HEK293 (cell line): ENCODE results near the gene NECAB2.

Source experiments
- CTCF ChIA-PET: fragments of 350-600 bp; formaldehyde crosslinking; extraction: SDS; loops from one replicate; lab custom pipeline; 2021; ENCODE audit warnings: antibody characterized with exemption; lab: Yijun Ruan, JAX
- POLR2A ChIA-PET: fragments of 300-600 bp; formaldehyde crosslinking; extraction: SDS; loops from one replicate; lab custom pipeline; 2020; ENCODE audit warnings: antibody characterized with exemption, inconsistent platforms; lab: Yijun Ruan, JAX
- H3K27ac ChIP-seq: fragments of 200-500 bp; sonication (Bioruptor generic); 2 replicates; pipeline ENCODE4 v1.5.1; 2014; ENCODE audit warnings: low read depth, low read length, control low read depth, inconsistent platforms; ENCODE audit errors: extremely low read depth
- H3K36me3 ChIP-seq, 2 experiments: fragments of 200-500 bp in 1 of 2; sonication (Bioruptor generic) in 1 of 2; 1 replicate in 1 of 2; 2 replicates in 1 of 2; pipeline ENCODE4 v1.5.1; 2014 to 2017; ENCODE audit warnings: inconsistent platforms in 2 of 2, low read length in 2 of 2; ENCODE audit not compliant: control insufficient read depth in 2 of 2, insufficient read depth in 1 of 2
- H3K4me1 ChIP-seq: fragments of 200-500 bp; sonication (Bioruptor generic); 2 replicates; pipeline ENCODE4 v1.5.1; 2014; ENCODE audit warnings: mild to moderate bottlenecking, low read length, inconsistent platforms; ENCODE audit not compliant: control insufficient read depth, insufficient read depth
- H3K4me3 ChIP-seq: 2 replicates; pipeline ENCODE4 v1.5.1; 2011; ENCODE audit warnings: low read depth, mild to moderate bottlenecking, control low read depth, low read length, moderate library complexity
- H3K9me3 ChIP-seq: fragments of 200-500 bp; sonication (Bioruptor generic); 2 replicates; pipeline ENCODE4 v1.5.1; 2014; ENCODE audit warnings: low read depth, low read length, inconsistent platforms; ENCODE audit not compliant: control insufficient read depth, insufficient read depth
- HIC1 ChIP-seq: fragments of 450-650 bp; formaldehyde crosslinking; IDR thresholded peaks from 2 replicates; pipeline ENCODE4 v1.5.1; 2016; ENCODE audit warnings: missing biosample characterization, missing genetic modification characterization
- OSR2 ChIP-seq: fragments of 450-650 bp; formaldehyde crosslinking; IDR thresholded peaks from 2 replicates; pipeline ENCODE4 v1.5.1; 2016; ENCODE audit warnings: missing biosample characterization, missing genetic modification characterization
- SALL2 ChIP-seq: fragments of 450-650 bp; formaldehyde crosslinking; IDR thresholded peaks from 2 replicates; pipeline ENCODE4 v1.5.0; 2017; ENCODE audit warnings: missing biosample characterization, mild to moderate bottlenecking, missing genetic modification characterization, borderline replicate concordance
- ZBTB1 ChIP-seq: fragments of 450-650 bp; formaldehyde crosslinking; IDR thresholded peaks from 2 replicates; pipeline ENCODE4 v1.5.1; 2016; ENCODE audit warnings: missing biosample characterization, missing genetic modification characterization
- ZEB2 ChIP-seq: fragments of 450-650 bp; formaldehyde crosslinking; IDR thresholded peaks from 2 replicates; pipeline ENCODE4 v1.5.1; 2016; ENCODE audit warnings: missing biosample characterization, missing genetic modification characterization
- ZFP37 ChIP-seq: fragments of 450-650 bp; formaldehyde crosslinking; IDR thresholded peaks from 2 replicates; pipeline ENCODE4 v1.5.1; 2016; ENCODE audit warnings: missing biosample characterization, missing genetic modification characterization
- ZIC2 ChIP-seq: fragments of 450-650 bp; formaldehyde crosslinking; IDR thresholded peaks from 2 replicates; pipeline ENCODE4 v1.5.1; 2016; ENCODE audit warnings: missing biosample characterization, missing genetic modification characterization
- ZNF132 ChIP-seq: fragments of 450-650 bp; formaldehyde crosslinking; IDR thresholded peaks from 2 replicates; pipeline ENCODE4 v1.5.1; 2017; ENCODE audit warnings: missing biosample characterization, missing genetic modification characterization, borderline replicate concordance
- ZNF155 ChIP-seq: fragments of 450-650 bp; formaldehyde crosslinking; IDR thresholded peaks from 2 replicates; pipeline ENCODE4 v1.5.1; 2016; ENCODE audit warnings: missing biosample characterization, missing genetic modification characterization
- ZNF175 ChIP-seq: fragments of 450-650 bp; formaldehyde crosslinking; IDR thresholded peaks from 2 replicates; pipeline ENCODE4 v1.5.1; 2016; ENCODE audit warnings: missing biosample characterization, missing genetic modification characterization
- ZNF311 ChIP-seq: fragments of 450-650 bp; formaldehyde crosslinking; IDR thresholded peaks from 2 replicates; pipeline ENCODE4 v1.5.1; 2017; ENCODE audit warnings: missing biosample characterization, missing genetic modification characterization, borderline replicate concordance
- ZNF362 ChIP-seq: fragments of 450-650 bp; formaldehyde crosslinking; IDR thresholded peaks from 2 replicates; pipeline ENCODE4 v1.5.1; 2016; ENCODE audit warnings: missing biosample characterization, missing genetic modification characterization
- ZNF473 ChIP-seq: fragments of 450-650 bp; formaldehyde crosslinking; IDR thresholded peaks from 2 replicates; pipeline ENCODE4 v1.5.1; 2017; ENCODE audit warnings: missing biosample characterization, missing genetic modification characterization
- ZNF600 ChIP-seq: fragments of 450-650 bp; formaldehyde crosslinking; IDR thresholded peaks from 2 replicates; pipeline ENCODE4 v1.5.1; 2016; ENCODE audit warnings: missing biosample characterization, missing genetic modification characterization
- ZNF624 ChIP-seq: fragments of 450-650 bp; formaldehyde crosslinking; IDR thresholded peaks from 2 replicates; pipeline ENCODE4 v1.5.1; 2017; ENCODE audit warnings: missing biosample characterization, missing genetic modification characterization
- ZNF692 ChIP-seq: fragments of 450-650 bp; formaldehyde crosslinking; IDR thresholded peaks from 2 replicates; pipeline ENCODE4 v1.5.1; 2016; ENCODE audit warnings: missing biosample characterization, missing genetic modification characterization
- ZNF707 ChIP-seq: fragments of 450-650 bp; formaldehyde crosslinking; IDR thresholded peaks from 2 replicates; pipeline ENCODE4 v1.5.1; 2016; ENCODE audit warnings: missing biosample characterization, missing genetic modification characterization
- ZNF776 ChIP-seq: fragments of 450-650 bp; formaldehyde crosslinking; IDR thresholded peaks from 2 replicates; pipeline ENCODE4 v1.5.0; 2017; ENCODE audit warnings: missing biosample characterization, missing genetic modification characterization, borderline replicate concordance
- ZSCAN4 ChIP-seq: fragments of 450-650 bp; formaldehyde crosslinking; IDR thresholded peaks from 2 replicates; pipeline ENCODE4 v1.5.1; 2017; ENCODE audit warnings: missing biosample characterization, missing genetic modification characterization

The NECAB2 gene

DNA sequence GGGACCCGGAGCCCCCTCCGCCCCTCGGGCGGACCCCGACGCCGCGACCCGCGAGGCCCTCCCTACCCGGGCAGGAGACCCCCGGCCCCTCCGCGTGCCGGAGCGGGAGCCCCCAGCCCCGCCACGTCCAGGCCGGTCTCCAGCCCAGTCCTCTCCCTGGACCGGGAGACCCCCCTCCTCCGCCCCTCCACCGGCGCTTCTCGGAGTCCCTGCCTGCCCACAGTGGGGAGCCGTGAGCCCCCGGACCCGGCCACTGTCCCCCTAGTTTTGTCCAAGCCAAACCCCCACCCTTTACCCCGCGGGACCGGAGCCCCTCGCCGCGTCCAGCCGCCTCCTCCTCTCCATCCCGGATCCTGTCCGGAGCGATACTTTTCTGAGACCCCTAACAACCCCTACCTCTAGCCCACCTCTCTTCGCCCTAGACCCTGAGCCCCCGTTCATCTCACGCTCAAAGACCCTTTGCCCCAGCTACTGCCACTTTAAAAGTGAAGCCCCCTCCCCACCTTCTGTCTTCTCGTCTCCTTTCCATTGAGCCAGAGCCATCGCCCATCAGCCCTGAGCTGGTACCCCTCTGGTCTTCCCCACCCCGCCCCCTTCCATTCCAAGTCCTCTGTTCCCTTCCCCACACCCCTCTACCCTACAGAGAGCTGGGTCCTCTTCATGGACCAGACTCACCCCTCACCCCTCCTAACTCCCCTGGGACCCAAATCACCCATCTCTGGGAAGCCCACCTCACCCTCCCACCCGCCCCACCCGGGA is 1.0 kb downstream of the NECAB2 start (continued):
- no peak for TF ChIP-seq ZFP37 (tag by site-specific recombination)
- TF ChIP-seq ZNF600 (tag by site-specific recombination), result no peak
- no peak for TF ChIP-seq ZNF707 (tag by site-specific recombination)
- TF ChIP-seq HIC1 (tag by site-specific recombination), result no peak

DNA sequence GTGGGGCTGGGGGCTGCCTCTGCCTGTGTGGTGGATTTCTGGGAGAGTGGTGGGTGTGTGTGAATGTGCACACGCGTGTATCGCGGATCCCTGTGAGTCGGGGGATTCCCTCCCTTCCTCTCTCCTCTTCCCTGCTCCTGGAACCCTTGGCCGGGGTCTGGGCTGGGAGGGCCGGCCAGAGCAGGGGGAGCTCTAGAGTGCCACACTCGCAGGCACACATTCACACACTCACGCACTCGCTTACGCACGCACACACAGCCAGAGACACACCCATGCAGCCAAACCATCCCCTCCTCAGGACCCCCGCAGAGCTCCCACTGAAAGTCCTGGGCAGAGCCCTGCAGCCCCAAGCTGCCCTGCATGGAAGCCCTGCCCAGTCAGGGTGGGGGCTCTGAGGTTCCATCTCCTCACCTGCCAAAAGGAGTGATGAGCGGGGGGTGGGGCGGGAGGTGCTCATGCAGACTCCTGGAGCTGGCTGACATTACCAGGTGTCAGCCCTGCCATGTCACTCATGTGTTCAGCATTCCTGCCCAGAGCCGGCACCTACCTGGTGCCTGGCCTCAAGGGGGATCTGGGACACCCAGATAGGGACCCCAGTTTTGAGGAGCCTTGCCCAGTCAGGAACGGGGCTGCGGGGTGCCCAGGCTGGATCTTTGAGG is 1.9 kb downstream of the NECAB2 start:
- CTCF ChIA-PET, result interaction anchor here (0.5 to 5.3 kb wide), 6 partner anchors 14 to 279 kb away, joined by 3 to 46 read pairs (median 3); no protein-coding TSS in a partner anchor

DNA sequence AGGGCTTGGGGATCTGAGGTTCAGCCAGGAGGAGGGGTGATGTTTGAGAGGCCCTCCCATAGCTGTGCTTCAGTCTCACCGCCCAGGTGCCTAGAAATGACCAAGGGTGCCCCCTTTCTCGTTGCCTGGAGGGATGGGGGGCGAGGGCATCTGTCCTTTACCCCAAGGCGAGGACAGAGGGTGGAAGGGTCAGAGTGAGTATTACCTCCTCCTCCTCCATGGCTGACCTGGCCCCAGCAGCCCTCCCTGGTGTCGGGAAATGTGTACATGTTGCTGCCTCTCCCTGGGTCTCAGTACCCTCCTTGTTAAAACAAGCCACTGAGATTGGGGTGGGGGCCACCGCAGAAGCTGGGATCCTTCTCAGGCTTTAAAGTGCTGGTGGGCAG is 2.4 kb downstream of the NECAB2 start:
- ChIA-PET CTCF (interaction anchor here (0.5 to 5.3 kb wide), 4 partner anchors 14 to 279 kb away, joined by 3 to 46 read pairs (median 3); no protein-coding TSS in a partner anchor), POLR2A (interaction anchor here (1.1 kb wide), 1 partner anchor 44 kb away, joined by 3 read pairs; no protein-coding TSS in a partner anchor)
- no peak overlapping the region for H3K27ac ChIP-seq
- no peaks in the 10 kb centered on the region for H3K9me3 ChIP-seq
- no peaks in the 10 kb centered on the region for H3K36me3 ChIP-seq
- H3K4me1 ChIP-seq, result no peaks in the 10 kb centered on the region
- H3K4me3 ChIP-seq, result no peak overlapping the region
- no peak for TF ChIP-seq ZNF175 (tag by site-specific recombination)
- no peak for TF ChIP-seq ZNF132 (tag by site-specific recombination)
- TF ChIP-seq ZSCAN4 (tag by site-specific recombination), result no peak
- no peak for TF ChIP-seq ZNF311 (tag by site-specific recombination)
- TF ChIP-seq ZNF155 (tag by site-specific recombination), result no peak
- no peak for TF ChIP-seq ZNF624
- no peak for TF ChIP-seq ZNF362 (tag by site-specific recombination)
- no peak for TF ChIP-seq ZNF776 (tag by site-specific recombination)
- no peak for TF ChIP-seq SALL2 (tag by site-specific recombination)
- no peak for TF ChIP-seq ZEB2 (tag by site-specific recombination)
- TF ChIP-seq ZBTB1 (tag by site-specific recombination), result no peak
- no peak for TF ChIP-seq OSR2
- TF ChIP-seq ZNF692, result no peak
- TF ChIP-seq, all 188 proteins: peak for 0

More for the DNA sequence above, 1.9 kb downstream of the NECAB2 start:
- POLR2A ChIA-PET, result interaction anchor here (1.1 kb wide), 1 partner anchor 44 kb away, joined by 3 read pairs; no protein-coding TSS in a partner anchor
- TF ChIP-seq ZIC2 (peak; percentile 31; the same call in 1 of the 2 replicates), ZNF473 (tag by site-specific recombination) (no peak)
- Histone ChIP-seq H3K4me3 (no peak overlapping the region), H3K9me3 (no peaks in the 10 kb centered on the region), H3K27ac (no peak overlapping the region), H3K4me1 (no peaks in the 10 kb centered on the region), H3K36me3 (no peaks in the 10 kb centered on the region)
